Muscle layer of duodenum (tissue), 2 donors: Measurements from ENCODE around the gene CENPU.

Experiments
- H3K27ac ChIP-seq: one replicate; pipeline ENCODE4 v1.7.0; 2013; ENCODE audit warnings: mild to moderate bottlenecking, low read length
- H3K27me3 ChIP-seq: one replicate; pipeline ENCODE4 v1.7.0; 2013; ENCODE audit warnings: low read depth, mild to moderate bottlenecking, control low read depth, low read length
- H3K36me3 ChIP-seq, 2 donors: one replicate each; pipeline ENCODE4 v1.7.0; 2013; ENCODE audit warnings: low read length in 2 of 2, control low read depth in 1 of 2, mild to moderate bottlenecking in 1 of 2; ENCODE audit not compliant: insufficient read depth in 2 of 2, control insufficient read depth in 1 of 2
- H3K4me1 ChIP-seq, 2 donors: one replicate each; pipeline ENCODE4 v1.7.0; 2013; ENCODE audit warnings: low read length in 2 of 2, mild to moderate bottlenecking in 2 of 2, control low read depth in 1 of 2, moderate library complexity in 1 of 2; ENCODE audit not compliant: insufficient read depth in 2 of 2, control insufficient read depth in 1 of 2
- H3K4me3 ChIP-seq, 2 donors: one replicate each; pipeline ENCODE4 v1.7.0; 2013; ENCODE audit warnings: low read length in 2 of 2, low read depth in 1 of 2, mild to moderate bottlenecking in 1 of 2
- H3K9me3 ChIP-seq, 2 donors: one replicate each; pipeline ENCODE4 v1.7.0; 2013; ENCODE audit warnings: low read length in 2 of 2, control low read depth in 1 of 2, mild to moderate bottlenecking in 1 of 2; ENCODE audit not compliant: control insufficient read depth in 1 of 2
- donor health status: healthy.

Gene CENPU

GRCh38 chr4:184731056-184731455 lies 2.8 kb downstream of the CENPU start:
- H3K27ac ChIP-seq: no peak overlapping the region
- no peaks in the 10 kb centered on the region for H3K9me3 ChIP-seq
- no peaks in the 10 kb centered on the region for H3K36me3 ChIP-seq
- peaks cover 0 to 12% of the 10 kb centered on the region in 2 donors for H3K4me1 ChIP-seq
- no peaks in the 10 kb centered on the region for H3K27me3 ChIP-seq
- no peak overlapping the region for H3K4me3 ChIP-seq

DNA sequence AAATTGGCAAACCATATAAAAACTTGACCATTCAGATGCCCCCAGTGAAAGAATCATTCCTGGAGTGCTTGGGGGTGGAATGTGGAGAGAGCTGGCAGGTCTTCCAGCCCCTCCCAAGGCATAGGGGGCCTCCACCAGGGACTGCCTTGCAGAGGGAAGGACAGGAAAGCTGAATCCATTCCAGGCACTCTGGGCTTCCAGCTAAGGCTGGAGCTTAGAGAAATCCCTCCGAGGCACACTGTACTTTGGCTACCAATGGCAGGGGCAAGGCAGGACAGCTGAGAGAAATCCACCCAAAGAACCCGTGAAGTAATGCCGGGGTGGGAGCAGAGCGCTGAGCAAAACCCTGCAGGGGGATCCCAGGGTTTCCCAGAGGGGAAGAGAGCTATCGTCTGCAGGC lies 4.0 kb downstream of the CENPU start:
- Histone ChIP-seq H3K36me3 (no peaks in the 10 kb centered on the region), H3K27ac (no peak overlapping the region), H3K27me3 (no peaks in the 10 kb centered on the region), H3K4me3 (no peak overlapping the region), H3K9me3 (no peaks in the 10 kb centered on the region), H3K4me1 (peaks cover 0 to 12% of the 10 kb centered on the region in 2 donors)

DNA sequence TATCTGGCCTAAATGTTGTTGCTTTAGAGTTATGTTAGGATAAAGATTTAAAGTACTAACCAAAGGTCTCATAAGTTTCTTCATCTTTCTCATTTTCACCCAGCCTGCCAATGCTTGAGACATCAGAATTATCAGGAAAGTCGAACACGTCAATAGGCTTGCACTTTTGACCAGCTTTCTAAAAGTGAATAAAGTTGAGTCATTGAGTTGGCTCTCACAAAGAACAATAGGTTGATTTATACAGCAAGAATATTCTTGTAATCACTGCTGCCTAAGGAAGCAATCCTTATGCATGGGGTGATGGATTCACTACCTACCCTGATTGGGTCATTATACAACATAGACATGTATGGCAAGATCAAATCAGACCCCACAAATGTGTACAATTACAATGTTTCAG lies 5.0 kb downstream of the CENPU start:
- H3K9me3 ChIP-seq: no peaks in the 10 kb centered on the region
- peaks cover 0 to 9% of the 10 kb centered on the region in 2 donors for H3K4me1 ChIP-seq
- no peak overlapping the region for H3K27ac ChIP-seq
- H3K36me3 ChIP-seq: no peaks in the 10 kb centered on the region
- no peaks in the 10 kb centered on the region for H3K27me3 ChIP-seq
- H3K4me3 ChIP-seq: no peak overlapping the region

GRCh38 chr4:184727430-184727829 lies 6.5 kb downstream of the CENPU start:
- no peak overlapping the region for H3K4me3 ChIP-seq
- H3K27ac ChIP-seq: no peak overlapping the region
- H3K27me3 ChIP-seq: no peaks in the 10 kb centered on the region
- no peaks in the 10 kb centered on the region for H3K9me3 ChIP-seq
- no peaks in the 10 kb centered on the region for H3K4me1 ChIP-seq
- H3K36me3 ChIP-seq: no peaks in the 10 kb centered on the region

DNA sequence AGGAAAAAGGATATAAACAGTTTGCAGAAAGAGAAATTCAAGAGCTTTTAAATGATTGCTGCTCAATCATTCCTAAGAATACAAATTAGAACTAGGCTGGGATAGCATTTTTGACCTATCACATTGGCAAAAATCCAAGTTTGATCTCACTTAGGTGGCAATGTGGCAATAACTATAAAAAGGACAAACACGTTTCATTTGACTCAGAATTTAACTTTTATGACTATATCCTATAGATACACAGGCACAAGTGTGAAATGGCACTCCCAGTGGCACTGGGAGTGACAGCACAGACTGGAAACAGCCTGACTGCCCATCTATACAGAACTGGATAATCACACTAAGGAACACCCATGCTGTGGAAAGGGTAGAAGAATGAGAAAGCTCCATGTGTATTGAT lies 11.1 kb downstream of the CENPU start:
- Histone ChIP-seq H3K4me3 (no peak overlapping the region), H3K27ac (no peak overlapping the region)

GRCh38 chr4:184721254-184721653 lies 12.6 kb downstream of the CENPU start:
- Histone ChIP-seq H3K4me1 (no peaks in the 10 kb centered on the region), H3K27ac (no peak overlapping the region), H3K9me3 (no peaks in the 10 kb centered on the region), H3K4me3 (no peak overlapping the region), H3K27me3 (no peaks in the 10 kb centered on the region), H3K36me3 (no peaks in the 10 kb centered on the region)

More for the DNA sequence above, 11.1 kb downstream of the CENPU start:
- Histone ChIP-seq H3K36me3 (no peaks in the 10 kb centered on the region), H3K9me3 (no peaks in the 10 kb centered on the region), H3K27me3 (no peaks in the 10 kb centered on the region), H3K4me1 (no peaks in the 10 kb centered on the region)

GRCh38 chr4:184719407-184719806 lies 14.5 kb downstream of the CENPU start:
- H3K36me3 ChIP-seq: no peaks in the 10 kb centered on the region
- no peak overlapping the region for H3K27ac ChIP-seq
- H3K27me3 ChIP-seq: no peaks in the 10 kb centered on the region
- no peak overlapping the region for H3K4me3 ChIP-seq
- no peaks in the 10 kb centered on the region for H3K9me3 ChIP-seq
- H3K4me1 ChIP-seq: no peaks in the 10 kb centered on the region

DNA sequence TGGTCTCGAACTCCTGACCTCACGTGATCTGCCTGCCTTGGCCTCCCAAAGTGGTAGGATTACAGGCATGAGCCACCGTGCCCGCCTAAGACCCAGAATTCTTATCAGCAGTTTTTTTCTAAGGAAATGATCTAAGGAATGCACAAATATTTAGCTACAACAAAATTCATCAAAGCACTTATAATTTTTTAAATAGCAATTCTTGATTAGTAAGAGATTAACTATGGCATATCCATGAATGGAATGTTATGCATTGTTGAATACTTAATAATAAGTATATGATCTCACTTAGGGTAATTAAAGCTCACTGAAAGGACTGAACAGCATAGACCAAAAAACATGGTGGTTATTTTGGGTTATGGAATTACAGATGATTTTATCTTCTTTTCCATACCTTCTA lies 18.4 kb downstream of the CENPU start:
- Histone ChIP-seq H3K27ac (no peak overlapping the region), H3K4me1 (no peaks in the 10 kb centered on the region), H3K9me3 (no peaks in the 10 kb centered on the region), H3K36me3 (no peaks in the 10 kb centered on the region), H3K4me3 (no peak overlapping the region), H3K27me3 (no peaks in the 10 kb centered on the region)

- Histone ChIP-seq H3K4me1 (no peaks in the 10 kb centered on the region), H3K4me3 (no peak overlapping the region), H3K27me3 (no peaks in the 10 kb centered on the region), H3K27ac (no peak overlapping the region), H3K9me3 (no peaks in the 10 kb centered on the region), H3K36me3 (no peaks in the 10 kb centered on the region)
These were observed 20.0 kb downstream of the CENPU start for GRCh38 chr4:184713887-184714286.

GRCh38 chr4:184712322-184712721 lies 21.6 kb downstream of the CENPU start:
- no peak overlapping the region for H3K27ac ChIP-seq
- no peaks in the 10 kb centered on the region for H3K36me3 ChIP-seq
- no peaks in the 10 kb centered on the region for H3K4me1 ChIP-seq
- no peaks in the 10 kb centered on the region for H3K27me3 ChIP-seq
- no peak overlapping the region for H3K4me3 ChIP-seq
- H3K9me3 ChIP-seq: no peaks in the 10 kb centered on the region

DNA sequence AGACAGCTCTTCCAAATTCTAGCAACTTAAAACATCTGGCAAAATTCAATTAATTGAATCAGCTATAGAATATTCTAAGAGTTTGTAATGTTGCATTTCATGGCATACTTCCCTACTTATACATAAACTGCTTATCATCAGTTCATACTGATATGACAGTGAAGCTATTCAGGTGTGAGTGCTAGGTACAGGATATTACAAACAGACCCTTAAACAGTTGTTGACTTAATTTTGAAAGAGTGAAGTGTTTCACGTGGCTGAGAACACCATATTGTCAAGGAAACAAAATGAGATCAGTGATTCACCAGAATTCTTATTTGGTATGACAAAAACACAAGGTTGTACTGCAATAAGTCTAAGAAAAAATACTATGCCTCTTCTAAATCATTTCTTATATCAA lies 27.4 kb downstream of the CENPU start:
- no peak overlapping the region for H3K4me3 ChIP-seq
- no peaks in the 10 kb centered on the region for H3K27me3 ChIP-seq
- no peak overlapping the region for H3K27ac ChIP-seq
- H3K4me1 ChIP-seq: no peaks in the 10 kb centered on the region
- no peaks in the 10 kb centered on the region for H3K9me3 ChIP-seq
- H3K36me3 ChIP-seq: no peaks in the 10 kb centered on the region

GRCh38 chr4:184705692-184706091 lies 28.2 kb downstream of the CENPU start:
- no peak overlapping the region for H3K27ac ChIP-seq
- no peaks in the 10 kb centered on the region for H3K36me3 ChIP-seq
- H3K27me3 ChIP-seq: no peaks in the 10 kb centered on the region
- H3K9me3 ChIP-seq: no peaks in the 10 kb centered on the region
- no peak overlapping the region for H3K4me3 ChIP-seq
- no peaks in the 10 kb centered on the region for H3K4me1 ChIP-seq
